T-helper 1 cell (primary cell): ENCODE data around the gene EIF2S3.
"Not testable (repeated sequence)": the region's sequence is repeated elsewhere in the genome, so short reads cannot be mapped to it uniquely, and the experiment has no call there.

Experiments
- DNase-seq, 5 donors: peaks; one replicate each; pipeline ENCODE4 v3.0.0-alpha.2; 2012 to 2020
- total RNA-seq, 4 donors: gene quantifications; one replicate each; lab custom pipeline; 2026; lab: John Stamatoyannopoulos, UW

Gene EIF2S3
- 235 to 542 (median 330) reads per million in 4 donors for total RNA-seq

DNA sequence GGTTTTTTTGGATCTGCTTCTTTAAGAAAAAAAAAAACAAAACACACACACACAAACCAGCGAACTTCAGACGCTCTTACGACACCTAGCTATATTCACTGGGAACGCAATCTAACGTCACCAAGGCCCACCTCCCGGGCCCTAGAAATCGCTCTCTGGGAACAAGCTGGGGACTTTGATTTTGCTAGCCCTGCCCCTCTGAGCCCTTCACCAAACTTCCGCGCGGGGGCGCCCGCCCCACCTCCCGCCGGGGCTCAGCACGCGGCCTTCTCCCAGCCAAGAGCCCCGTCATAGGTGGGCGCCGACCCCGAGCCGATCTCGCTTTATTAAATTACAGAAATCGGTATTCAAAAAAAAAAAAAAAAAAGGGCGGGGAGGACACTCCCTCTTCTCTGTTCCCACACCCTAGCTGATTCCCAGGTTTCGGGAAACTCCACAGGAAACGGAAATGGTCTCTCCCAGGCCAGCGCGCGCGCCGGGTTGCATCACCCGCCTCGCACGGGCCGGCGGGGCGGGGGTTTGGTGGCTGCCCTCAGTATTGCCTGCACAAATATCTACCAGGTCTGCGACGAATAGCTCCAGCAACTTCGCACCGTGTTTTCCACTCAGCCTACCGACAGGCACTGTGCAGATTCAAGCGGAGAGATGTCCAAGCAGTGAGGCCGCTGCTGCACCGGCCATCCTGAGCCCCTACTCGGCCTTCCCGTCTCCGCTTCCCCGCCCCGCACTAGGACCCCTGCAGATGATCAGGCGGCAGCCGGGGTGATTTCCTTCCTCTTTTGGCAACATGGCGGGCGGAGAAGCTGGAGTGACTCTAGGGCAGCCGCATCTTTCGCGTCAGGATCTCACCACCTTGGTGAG, at the start of gene EIF2S3:
Gene EIF2S3, plus strand, starts transcription at position 775 of the 861 bp plus-strand sequence. Its CDS starts 13 bp downstream, at position 788.
- peak; percentile 67 to 97 (median 77) for DNase-seq

DNA sequence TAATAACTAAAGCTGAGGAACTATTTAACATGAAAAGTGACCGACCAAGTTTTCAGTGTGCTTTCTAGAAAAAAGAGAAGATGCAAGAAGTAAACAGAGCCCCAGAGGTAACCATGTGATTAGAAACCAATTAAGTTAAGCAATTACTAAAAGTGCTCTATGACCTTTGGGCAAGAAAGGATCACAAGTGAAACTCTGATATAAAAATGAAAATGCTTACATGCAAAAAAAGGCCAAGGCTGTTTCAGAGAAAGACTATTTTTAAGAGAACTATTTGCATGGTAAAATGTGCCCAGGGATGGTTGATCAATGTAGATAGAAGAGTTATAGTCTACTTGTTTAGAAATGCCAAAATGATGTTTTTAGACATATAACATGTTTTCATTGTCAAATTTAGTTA, 49.7 kb upstream of the EIF2S3 start:
- DNase-seq, result no peak

DNA sequence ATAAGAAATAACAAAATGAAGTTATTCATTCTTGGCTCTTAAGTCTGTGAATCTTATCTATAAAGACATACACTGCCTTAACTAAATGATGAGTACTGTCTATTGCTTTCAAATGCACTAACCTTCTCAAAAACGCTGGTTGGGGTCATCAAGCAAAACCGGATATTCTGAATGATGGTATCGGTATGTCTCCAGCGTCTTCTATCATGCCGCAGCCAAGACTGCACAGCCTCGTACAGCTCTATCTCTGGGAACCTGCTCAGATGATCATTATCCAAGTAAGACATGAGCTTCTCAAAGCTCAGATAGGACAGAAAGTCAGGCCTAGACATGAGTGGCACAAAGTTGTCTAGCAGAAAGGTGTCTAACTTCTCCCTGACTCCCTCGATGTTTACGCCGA, 48.9 kb upstream of the EIF2S3 start:
- DNase-seq, result no peak

DNA sequence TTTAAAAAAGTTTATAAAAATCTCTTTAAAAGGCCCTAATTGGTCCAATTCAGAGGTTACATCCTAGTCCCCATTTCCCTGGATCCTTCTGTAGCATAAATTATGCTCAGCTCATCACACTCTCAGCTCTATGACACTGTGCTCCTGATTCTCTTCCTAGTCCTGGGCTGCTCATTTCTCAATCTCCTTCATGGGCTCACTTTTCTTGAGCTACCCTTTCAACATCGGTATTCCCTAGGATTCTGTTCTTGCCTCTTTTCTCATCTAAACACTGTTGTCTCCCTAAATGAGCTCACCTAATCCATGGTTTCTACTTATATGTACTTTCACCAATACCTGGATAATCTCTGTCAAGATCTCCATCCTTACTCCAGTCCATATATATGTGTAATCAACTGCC, 42.5 kb upstream of the EIF2S3 start:
- DNase-seq, result no peak

DNA sequence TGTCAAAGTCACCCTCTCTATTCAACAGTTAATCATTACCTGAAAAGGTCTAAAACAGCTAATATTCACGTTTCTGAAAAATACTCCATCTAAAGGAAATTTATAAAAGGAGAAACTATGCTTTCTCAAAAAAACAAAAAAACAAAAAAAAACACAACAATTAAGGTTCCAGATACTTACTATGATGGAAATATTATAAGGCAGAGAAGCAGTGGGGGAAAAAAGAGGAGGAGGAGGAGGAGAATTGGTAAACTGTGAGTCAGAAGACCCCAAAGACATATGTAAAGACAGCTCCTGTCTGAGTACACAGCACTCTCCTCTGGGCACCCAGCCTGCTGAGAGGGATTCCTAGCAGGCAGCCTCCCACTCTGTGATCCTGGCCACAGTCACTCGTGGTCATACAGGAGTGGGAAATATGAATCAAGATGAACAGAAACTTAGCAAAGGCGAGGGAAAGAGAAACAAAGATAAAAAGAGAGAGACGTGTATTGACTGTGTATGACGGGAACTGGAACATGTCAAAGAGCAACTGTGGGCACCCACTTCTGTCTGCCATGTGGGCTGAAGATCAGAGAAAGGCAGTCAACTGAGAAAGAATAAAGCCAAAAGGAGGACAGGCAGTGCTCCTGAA, 40.3 kb upstream of the EIF2S3 start:
- DNase-seq, result peak in 2 of 5 donors; percentile 2 to 40

DNA sequence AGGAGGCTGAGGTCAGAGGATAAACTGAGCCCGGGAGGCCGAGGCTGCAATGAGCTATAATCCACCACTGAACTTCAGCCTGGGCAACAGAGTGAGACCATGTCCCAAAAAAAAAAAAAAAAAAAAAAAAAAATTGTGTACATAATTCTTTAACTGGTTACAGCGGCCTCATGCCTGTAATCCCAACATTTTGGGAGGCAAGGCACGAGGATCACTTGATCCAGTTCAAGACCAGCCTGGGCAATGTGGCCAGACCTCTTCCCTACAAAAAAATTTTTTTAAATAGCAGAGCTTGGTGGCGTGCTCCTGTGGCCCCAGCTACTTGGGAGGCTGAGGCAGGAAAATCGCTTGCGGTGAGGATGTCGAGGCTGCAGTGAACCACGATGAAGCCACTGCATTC, 37.1 kb upstream of the EIF2S3 start:
- DNase-seq, result no peak

GRCh38 chrX:24018809-24019208, 35.9 kb upstream of the EIF2S3 start:
- no peak for DNase-seq

DNA sequence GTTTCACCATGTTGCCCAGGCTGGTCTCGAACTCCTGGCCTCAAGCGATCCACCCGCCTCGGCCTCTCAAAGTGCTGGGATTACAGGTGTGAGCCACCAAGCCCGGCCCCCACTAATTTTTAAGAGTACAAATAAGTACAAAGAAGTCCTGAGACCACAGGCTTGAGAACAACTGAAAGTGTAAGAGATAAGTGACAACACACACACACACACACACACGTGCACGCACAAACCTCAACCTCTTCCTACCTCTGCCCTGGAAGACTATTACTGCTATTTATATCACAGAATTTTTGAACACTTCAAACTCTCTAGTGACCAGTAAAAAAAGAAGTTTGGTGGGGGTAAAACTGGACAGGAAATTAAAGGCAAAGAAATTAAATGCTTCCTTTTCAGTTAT, 35.3 kb upstream of the EIF2S3 start:
- DNase-seq, result no peak

DNA sequence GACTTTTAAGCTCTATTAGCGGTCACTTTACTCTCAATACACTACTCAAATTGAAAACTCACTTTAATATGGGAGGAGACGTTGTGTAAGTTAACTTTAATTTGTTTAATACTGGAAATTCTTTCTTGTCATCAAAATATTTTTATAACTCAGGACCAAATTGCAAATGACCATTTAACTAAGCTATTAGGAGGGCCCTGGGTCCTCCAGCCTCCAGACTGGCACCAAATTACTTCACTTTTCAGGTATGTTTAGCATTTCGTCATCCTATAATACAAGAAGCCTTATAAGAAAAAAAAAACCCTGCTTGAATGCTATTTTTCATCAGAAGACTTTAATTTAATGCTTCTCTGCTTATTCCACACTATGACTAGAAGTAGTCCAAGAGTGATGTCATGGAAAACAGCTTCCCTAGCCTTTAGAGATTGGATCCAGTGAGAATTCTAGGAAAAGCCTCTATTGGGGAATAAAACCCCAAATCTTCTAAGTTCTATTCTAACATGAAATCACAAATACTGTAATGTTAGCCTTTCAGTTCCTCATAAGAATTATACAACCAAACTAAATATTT, 34.4 kb upstream of the EIF2S3 start:
- DNase-seq, result no peak

DNA sequence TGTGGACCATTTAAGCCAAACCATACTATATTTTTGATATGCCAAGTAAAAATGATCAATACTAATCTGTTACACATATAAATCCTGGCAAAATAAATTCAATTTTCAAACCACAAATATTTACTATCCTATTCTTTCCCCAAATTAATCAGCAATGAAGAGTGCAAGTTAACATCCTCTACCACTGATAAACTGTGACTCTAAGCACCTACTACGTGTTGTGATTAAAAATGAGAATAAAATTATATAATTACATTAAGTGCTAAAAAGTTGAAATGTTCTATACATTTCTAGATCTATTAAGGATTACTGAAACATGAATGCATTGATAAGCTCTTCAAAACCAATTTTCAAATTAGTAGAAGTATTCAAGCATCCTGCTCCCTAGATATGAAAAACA, 31.2 kb upstream of the EIF2S3 start:
- no peak for DNase-seq

GRCh38 chrX:24023972-24024669, 30.6 kb upstream of the EIF2S3 start:
- peak in 1 of 5 donors; percentile 16 for DNase-seq

GRCh38 chrX:24024819-24025740, 29.7 kb upstream of the EIF2S3 start:
- DNase-seq, result peak; percentile 62 to 89 (median 74)

DNA sequence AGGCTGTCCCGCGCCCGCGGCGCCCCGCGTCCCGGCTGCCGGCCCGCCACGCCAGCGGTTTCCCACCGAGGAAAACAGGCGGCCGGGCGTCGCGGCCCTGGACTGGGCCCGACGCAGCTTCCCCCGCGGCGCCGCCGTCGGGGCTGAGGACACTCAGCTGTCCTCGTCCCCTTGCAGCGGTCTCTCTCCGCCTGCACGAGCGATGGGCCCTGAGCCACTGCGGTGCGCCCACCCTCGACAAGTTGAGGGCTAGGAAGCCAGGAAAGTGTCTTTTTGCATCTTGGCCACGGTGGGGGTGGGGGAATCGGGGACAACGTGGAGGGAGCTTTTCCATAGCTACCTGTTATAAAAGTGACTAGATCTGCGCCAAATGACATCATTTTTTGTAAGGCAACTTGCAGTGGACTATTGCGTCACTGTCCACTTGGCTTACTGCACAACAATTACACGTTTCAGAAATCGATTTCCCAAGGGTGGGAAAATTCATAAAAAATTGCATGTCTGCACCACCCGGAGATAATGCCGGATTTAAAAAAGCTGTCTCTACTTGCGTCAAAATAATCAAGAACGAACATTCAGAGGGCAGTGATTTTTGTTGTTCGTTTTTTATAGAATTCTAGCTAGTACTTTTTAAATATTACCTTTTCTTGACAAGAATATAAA, 28.9 kb upstream of the EIF2S3 start:
- DNase-seq, result peak in 1 of 5 donors; percentile 56

DNA sequence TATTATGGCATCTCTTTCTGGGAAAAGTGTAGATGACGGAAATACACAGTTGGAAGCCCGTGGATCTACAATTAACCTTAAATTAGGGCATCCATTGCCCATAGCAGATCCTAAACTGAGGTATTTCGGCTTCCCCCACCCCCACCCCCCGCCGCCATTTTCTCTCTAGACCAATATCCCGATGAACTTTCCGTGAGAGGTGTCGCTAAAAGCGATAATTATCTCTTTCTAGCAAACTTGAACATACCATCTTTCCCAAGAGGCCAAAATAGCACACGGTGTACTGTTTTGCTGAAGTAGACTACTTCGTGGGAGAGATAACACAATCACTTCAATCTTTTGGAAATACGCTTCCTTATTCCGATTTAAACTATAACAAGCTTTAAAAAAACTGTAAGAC, 28.3 kb upstream of the EIF2S3 start:
- no peak for DNase-seq

GRCh38 chrX:24027086-24027485, 27.7 kb upstream of the EIF2S3 start, which contains the start of gene KLHL15:
Gene KLHL15 (minus strand): TSS chrX:24027186. CDS start chrX:24006693, 20,493 bp downstream.
- DNase-seq, result no peak

DNA sequence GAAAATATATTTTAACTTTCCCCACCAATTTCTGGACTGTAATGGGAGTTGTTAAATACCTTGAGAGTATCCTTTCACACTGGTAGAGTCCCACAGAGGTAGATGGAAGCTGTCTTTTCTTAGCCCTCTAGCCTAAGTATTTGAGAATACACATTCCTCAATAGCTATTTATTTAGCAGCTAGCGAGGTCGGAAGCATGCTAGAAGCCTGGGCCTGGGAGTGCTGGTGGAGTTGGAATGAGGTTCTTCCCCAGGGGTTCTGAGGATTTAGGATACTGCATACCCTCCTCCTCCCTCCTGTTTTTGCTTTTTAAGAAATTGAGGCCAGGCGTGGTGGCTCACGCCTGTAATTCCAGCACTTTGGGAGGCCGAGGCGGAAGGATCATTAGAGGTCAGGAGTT, 26.8 kb upstream of the EIF2S3 start:
- DNase-seq, result no peak

DNA sequence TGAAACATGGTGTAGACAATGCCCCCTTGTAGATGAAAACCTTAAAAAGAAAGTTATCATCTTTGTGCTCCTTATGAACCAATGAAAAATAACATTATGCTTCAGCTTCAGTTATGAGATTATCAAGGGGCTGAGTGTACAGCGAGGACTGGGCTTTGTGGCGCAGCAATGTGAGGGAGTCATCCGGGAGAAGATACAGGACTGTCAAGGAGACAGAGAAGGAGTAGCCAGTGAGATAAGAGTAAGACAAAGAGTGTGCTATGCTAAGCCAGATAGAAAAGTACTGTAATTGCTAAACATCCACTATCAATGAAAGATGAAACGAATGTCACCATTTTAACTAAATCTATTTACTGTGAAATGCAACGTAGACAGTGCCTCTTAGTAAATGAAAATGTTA, 24.2 kb upstream of the EIF2S3 start:
- DNase-seq, result no peak

- DNase-seq, result no peak
These were observed 20.3 kb upstream of the EIF2S3 start for GRCh38 chrX:24034485-24034884.

GRCh38 chrX:24037729-24038128, 17.0 kb upstream of the EIF2S3 start:
- DNase-seq, result no peak

- DNase-seq, result not testable (repeated sequence)
These were observed 8.7 kb upstream of the EIF2S3 start for GRCh38 chrX:24046060-24046459.

GRCh38 chrX:24049643-24050042, 5.1 kb upstream of the EIF2S3 start:
- DNase-seq, result not testable (repeated sequence)
